Measurements from ENCODE around the gene RHOT1.
"Not testable (repeated sequence)": the region's sequence is repeated elsewhere in the genome, so short reads cannot be mapped to it uniquely, and the experiment has no call there.

RHOT1 gene

DNA sequence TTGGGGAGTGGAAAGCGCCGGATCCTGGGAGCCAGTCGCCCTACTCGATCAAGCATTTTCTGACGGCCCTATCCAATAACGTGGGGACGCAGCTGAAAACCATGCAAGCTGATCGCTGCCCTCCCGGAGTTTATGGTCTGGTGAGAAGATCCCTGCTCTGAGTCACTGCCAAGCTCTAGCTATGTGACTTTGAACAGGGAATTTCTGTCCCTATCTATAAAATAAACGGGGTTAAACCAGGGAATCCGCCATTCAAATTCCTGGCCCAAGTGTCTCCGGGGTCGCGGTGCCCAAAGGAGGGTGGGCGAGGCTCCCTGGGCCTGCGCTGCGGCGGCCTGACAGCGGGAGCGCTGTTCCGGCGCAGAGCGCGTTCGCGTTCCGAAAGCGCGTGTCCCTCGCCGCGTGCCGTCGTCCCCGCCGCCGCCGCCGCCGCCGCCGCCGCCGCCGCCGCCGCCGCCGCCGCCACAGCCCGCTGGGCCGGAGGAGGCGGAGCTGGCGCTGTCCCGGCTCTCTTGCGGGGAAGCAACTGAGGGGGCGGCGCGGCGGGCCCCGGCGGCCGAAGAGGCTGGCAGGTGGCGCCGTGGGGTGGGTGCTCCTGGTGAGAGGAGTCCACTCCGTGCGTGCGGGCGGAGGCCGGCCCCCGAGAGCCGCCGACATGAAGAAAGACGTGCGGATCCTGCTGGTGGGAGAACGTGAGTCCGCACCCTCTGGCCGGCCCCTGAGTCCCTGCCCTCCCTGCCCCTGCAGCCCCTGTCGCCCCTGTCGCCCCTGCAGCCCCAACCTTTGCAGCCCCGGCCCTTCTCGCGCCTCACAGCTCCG lies at the start of gene RHOT1:
TSS of gene RHOT1 (plus strand) at position 465 of the 819 bp plus-strand sequence. CDS start at position 656, 191 bp downstream.
- DNase-seq, result peak in 51 of 56 donors; percentile 18 to 85 (median 64)

DNA sequence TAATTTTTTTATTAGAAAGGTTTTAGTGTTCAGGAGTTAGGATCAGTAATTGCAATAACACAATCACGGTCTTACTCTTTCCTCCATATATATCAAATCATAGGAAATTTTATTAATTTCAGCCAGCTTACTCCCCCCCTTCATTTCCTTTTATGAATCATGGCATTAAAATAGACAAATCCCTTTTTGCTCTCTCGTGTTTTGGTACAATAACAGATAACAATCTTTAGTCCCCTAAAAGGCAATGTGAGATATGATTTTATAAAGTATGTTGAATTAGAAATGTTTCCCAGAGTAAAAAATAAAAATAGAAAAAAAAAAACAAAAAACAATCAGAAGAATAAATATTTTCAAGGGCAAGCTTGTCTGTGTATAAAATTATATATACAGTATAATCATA lies 42.6 kb upstream of the RHOT1 start:
- DNase-seq, result no peak

DNA sequence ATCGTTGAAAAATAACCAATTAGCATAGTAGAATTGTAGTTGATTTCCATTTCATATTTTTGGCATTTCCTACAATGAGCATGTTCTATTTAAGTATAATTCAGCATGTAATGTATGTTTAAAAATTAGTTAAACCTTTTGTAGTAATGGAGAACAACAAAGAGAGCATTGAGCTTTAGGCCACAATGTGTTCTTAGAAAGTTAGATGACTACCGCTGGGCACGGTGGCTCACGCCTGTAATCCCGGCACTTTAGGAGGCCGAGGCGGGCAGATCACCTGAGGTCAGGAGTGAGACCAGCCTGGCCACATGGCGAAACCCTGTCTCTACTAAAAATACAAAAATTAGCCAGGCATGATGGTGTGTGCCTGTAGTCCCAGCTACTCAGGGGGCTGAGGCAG lies 42.0 kb upstream of the RHOT1 start:
- not testable (repeated sequence) for DNase-seq

DNA sequence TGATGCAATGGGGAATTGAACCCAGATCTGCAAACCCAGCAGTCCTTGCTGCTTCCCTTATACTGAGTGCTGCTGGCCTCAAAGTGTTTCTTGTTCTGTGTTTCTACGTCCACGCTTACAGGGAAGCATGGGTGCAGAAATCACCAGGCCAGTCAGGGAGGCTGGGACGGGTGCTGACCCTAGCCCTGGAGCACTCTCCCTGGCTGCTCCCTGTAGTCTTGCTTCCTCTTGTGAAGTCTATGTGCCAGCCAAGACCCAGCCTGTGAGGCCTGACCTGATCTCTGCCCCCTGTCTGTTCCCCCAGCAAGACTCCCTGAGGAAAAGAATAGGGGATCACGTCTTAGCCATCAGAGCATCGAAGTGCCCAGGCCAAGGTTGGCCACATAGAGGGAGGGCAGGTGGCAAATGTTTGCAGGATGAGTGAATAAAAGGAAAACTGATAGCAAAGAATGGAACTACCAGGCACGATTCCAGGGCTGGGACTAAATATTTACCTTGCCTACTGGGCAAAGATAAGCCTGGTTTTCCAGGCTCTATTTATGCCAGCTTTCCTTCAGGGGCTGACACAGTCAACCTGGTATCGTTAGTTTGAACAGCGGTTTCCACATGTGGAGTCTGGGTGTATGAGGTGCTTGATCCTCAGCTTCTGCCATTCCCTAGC lies 41.2 kb upstream of the RHOT1 start:
- DNase-seq, result no peak

DNA sequence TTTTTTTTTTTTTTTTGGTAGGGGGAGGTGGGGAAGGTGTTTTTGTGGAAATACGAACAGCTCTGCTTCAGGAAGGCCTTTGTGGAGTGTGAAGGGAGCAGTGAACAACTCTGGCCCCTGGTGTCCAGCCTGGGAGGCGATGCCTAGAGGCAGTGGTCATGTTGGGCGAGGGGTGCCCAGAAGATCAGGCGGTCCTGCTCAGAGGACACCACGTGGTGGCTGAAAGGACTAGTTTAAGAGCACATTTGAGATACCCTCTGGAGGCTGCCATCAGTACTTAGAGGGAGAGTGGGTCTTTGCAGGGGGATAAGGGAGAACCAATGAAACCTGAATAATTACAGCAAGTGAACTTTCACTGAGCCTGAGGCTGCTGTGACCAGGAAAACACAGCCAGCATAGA lies 40.1 kb upstream of the RHOT1 start:
- DNase-seq, result no peak

DNA sequence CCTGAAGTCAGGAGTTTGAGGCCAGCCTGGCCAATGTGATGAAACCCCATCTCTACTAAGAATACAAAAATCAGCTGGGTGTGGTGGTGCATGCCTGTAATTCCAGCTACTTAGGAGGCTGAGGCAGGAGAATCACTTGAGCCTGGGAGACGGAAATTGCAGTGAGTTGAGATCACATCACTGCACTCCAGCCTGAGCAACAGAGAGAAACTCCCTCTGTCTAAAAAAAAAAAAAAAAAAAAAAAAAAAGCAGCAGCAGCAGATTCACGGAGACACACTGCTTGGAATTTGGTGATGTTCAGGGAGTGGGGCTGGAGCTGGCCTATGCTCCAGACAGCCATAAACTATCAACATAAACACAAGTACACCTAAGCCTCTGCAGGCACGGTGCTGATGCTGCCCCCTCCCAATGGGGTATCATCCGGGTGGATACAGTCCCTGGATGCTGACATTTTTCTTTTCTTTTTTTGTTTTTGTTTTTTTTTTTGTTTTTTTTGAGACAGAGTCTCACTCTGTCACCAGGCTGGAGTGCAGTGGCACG lies 39.6 kb upstream of the RHOT1 start:
- DNase-seq, result no peak

DNA sequence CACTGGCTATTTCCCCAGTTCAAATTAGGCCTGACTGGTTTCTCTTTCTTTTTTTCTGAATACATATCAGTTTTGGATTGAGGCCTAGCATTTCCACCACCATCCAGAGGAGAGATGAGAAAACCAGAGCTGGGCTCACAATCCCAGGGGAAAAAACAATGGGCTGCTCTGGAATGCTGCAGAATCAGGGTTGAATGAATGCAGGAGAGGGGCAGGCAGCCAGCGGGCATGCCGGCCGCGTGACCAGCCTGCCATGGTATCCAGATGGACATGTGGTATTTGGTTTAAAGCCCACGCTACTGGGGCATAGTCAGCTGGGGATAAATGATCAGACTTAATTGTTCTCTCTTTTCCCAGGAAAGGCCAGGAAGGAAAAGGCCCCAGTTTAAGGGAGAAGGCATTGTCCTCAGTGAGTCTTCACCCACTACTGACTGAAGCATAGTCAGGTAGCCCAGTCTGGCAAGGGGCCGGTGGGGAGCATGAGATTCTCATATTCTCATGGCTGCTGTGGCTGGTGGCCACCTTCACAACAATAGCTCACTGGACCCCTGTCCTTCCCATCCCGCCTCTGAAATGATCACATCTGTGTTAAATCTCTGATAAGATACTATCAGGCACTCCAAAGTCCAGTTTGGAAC lies 38.7 kb upstream of the RHOT1 start:
- peak in 13 of 56 donors; percentile 9 to 53 (median 34) for DNase-seq

DNA sequence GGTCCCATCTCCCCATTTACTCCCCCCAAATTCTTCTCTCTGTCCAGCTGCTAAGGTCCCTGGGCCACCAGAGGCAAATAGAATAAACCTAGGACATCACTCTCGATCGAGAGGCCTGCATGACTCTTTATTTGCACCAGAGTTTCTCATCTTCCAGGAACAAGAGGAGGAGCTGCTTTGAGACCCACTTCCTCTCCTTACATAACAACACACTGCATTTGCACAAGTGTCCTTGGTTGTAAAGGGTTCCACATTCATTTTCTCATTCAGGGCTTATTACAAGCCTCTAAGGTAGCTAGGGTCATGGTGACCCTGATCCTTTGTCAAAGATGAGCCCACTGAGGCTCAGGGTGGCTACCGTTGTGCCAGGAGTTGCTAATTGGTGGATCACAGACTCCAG lies 38.1 kb upstream of the RHOT1 start:
- DNase-seq, result no peak

DNA sequence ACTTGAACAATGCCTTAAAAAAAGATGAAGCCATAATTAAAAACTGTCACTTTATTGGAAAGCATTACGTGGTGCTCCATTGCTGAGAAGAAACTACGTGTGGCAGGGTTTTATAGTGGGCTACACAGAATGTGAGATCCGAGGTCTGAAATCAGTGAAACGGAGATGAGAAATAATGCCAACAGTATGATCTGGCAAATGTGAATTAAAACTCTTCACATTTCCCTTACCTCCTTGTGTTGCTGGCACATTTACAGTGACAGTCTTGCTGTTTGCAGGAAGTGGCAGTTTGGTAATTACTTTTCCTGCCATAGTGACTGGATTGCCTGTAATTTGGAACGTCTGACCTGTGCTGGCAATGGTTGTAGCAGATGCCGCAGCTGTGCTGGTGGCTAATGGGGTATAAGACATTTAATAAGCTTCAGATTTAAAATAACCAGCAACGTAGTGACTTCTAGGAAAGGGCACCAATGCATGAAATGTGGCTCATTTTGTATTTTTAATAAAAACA lies 35.8 kb upstream of the RHOT1 start:
- DNase-seq, result not testable (repeated sequence)

DNA sequence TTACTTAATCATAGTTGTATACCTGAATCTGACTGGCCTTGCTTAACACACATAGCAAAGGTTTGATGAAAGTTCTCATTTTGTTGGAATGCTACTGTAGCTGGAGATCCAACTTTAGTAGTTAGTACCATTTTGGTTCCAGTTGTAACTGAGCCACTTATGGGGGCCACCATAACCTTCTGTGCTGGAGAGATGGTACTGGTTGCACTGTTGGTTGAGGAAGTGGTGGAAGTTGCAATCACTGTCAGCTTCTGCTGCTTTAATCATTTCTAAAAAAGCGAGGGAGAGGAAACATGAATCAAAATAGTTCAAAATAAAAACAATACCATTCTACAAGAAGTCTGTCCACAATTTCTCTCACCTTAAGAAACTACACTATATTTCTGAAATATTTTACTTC lies 35.1 kb upstream of the RHOT1 start:
- DNase-seq, result not testable (repeated sequence)

DNA sequence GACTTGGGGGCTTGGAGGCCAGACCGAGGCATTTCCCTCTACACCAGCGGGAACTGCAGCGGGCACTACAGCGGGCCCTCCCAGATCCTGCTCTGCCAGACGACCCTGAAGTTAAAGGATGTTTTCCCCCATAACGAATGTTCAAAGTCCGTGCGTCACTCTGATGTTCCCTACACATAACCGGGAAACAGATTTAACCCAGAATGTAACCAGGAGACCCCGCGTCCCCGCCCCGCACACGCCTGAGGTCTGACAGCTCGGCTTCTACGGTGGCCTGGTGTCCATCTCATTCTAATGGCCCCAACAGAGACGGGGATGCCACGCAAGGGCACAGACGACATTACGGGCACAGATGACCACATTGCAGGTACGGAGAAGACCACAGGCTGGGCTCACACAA lies 31.7 kb upstream of the RHOT1 start:
- DNase-seq, result no peak

DNA sequence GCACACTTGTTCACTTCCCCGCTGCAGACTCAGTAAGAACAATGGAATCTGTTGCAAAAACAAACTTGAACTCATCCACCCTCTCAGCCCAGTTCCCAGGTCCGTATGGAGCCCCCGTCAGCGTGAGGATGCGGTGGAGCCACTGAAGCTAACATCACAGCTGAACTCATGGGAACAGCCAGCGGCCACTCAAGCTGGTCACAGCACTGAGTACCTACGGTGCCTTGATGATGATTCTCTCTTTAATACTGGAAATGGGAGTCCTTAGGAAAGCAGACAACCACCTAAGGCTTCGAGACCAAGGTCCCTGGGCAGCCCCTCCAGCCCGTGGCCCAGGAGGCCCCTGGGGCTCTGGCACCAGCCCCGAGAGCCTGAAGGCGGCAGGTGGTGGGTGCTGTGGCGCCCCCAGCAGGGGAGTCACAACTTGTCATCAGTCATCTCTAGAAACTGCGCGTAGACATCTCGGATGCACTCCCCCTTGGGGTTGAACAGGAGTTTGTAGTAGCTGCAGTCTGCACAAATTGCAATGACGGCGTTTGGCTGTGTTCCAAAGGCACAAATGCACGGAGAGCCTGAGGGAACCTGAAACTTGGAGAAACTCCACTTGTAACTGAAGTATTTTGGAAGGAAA lies 31.0 kb upstream of the RHOT1 start:
- peak in 27 of 56 donors; percentile 5 to 62 (median 28) for DNase-seq

DNA sequence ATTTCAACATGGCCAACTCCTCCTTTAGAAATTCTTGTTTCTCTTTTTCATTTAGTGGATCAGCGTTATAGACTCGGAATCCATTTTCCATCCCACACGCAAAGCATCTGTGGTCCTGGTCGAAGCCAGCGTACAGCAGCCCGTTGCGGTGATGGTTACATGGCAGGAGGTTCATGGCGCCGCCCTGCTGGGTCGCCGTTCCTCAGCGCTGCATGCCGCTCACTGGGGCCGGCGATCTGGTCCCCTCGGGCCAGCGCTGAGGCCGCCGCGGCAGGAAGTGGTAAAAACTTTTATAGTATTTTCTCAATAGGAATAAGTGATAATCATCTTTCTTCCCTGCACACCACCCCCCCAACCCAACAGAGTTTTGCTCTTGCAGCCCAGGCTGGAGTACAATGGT lies 29.9 kb upstream of the RHOT1 start:
- DNase-seq, result no peak

DNA sequence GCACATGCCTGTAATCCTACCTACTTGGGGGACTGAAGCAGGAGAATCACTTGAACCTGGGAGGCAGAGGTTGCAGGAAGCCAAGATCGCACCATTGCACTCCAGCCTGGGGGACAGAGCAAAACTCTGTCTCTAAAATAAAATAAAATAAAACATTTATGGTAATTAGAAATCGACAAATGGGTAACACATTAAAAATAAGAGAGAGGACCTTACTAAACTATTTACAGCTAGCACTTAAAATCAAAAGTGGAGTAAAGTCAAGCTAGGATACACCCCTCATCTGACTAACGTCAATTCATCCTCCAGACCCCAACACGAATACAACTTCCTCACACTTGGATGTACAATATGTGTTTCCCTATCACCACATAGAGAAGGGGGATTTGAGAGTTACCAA lies 27.8 kb upstream of the RHOT1 start:
- DNase-seq, result no peak

DNA sequence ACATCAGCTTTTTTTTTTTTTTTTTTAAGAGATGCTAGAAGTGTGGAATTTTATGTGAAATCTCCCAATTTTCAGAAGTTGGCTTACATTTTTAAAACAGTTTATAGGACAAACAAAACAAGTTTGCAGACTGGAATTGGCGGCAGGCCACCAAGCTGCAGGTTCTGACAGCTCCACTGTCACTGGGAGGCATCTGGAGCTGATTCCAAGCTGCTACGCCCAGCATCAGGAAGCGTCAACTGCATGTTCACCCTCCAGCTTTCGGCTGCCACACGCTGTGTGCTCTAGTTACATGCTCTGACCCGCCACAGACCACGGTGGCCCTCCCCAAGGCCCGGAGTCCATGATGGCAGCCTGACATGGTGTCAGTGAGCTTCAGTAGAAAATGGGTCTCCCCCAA lies 26.8 kb upstream of the RHOT1 start:
- not testable (repeated sequence) for DNase-seq

DNA sequence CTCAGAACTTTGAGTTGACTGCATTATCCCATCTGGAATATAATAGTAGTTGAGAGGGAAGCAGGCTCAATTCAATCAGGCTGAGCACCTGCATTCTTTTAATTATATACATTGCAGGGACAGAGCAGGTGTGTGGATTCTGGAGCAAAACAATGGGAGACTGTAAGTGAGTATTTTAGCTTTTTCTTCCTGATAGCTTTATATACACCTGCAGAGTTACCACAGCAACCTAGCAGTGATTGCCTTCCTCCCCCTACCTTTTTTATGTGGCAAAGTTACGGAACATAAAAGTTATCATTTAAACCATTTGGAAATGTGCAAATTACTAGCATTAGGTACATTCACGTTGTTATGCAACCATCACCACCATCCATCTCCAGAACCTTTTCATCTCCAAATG lies 25.4 kb upstream of the RHOT1 start:
- DNase-seq, result no peak

DNA sequence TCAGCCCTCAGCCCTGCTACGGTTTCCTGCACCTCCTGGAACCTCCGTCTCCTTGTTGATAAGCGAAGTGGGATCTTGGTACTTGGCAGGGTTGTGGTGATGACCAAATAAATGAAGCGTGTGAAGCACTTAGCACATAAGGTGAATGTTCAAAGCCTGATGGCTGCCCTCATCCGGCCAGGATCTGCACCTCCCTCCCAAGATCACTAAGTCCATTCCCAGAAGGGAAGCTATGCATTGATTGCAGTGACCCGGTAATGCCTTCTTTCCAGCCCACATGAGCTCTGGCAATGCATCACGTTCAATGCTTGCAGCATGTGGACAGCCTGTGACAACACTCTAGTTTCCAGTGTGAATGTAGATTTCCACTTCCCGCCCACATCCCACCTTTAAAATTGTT lies 24.9 kb upstream of the RHOT1 start:
- DNase-seq, result peak in 1 of 56 donors; percentile 49

DNA sequence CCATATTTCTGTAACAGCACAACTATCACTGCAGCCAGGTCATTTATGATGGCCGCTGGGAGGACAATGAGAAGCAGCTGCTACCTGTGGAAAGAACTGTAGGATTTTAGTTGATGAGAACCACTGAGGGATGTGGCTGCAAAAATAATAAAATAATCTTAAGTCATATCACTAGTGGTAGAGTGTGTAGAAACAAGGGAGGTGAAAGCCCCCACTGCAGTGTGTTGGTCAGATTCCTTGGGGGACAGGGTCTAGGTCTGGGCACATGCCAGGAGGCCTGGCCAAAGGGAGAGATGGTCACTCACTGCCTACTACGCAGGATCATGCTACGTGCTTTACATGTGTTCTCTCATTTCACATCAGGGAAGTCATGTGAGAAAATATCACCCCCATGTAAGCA lies 24.2 kb upstream of the RHOT1 start:
- not testable (repeated sequence) for DNase-seq

DNA sequence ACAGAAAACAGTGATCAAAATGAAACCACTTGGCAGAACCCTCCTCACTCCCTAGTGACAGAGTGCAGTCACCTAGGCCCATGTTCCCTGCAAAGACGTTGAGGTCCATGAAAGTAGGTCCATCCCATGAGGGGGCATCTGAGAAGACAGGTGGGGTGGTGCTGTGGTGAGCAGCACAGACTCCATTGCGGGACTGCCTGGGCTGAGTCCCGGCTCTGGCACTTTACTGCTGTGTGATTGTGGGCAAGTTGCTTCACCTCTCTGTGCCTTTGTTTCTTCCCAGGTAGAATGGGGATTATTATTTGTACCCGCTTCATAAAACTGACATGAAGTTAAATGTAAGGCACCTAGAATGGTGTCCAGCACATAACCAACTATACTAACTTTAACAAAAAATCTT lies 23.5 kb upstream of the RHOT1 start:
- no peak for DNase-seq

DNA sequence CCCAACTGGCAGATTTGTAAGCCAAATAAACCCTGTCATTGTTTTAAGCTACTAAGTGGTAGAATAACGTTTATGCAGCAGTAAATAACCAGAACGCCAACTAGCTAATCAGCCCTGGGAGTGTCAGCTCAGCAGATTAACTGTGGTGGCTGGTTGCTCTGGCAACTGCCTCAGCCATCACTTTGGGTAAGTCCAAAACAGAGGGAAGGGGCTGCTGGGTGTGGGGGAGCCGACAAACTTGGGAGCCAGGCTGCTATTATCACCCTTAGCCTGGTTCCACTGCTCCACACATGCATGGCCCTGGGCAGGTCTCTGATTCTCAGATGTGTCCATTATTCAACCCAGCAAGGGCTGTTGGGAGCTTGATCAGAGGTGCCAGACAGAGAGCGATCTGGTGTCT lies 22.2 kb upstream of the RHOT1 start:
- no peak for DNase-seq

DNA sequence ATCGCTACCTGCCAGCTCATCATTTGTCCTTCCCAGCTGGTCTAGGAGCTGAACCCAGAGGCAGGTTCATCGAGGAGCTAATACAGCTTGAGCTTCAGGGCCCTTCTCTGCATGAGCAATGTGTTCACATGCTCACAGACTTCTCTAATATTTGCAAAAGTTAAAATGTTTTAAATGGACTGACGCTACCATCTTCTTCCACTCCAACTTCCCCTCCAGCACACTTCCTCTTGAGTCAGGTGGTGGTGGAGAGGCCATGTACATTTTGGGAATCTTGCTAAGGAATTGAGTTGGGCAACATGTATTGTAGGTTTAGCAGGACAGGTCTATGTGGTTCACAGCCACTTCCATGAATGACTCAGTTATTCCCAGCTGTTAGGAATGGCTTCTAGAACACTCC lies 21.6 kb upstream of the RHOT1 start:
- DNase-seq, result no peak
